Fibroblast of lung (primary cell): Measurements from ENCODE around the gene SMIM13. TPM values are rescaled to one million over a fixed set of nuclear protein-coding genes. Genes with fewer than 3 reads are reported as not detected.
A peak's percentile ranks its signal among the peaks of the same experiment; 100 is the strongest.
"Not testable (repeated sequence)": the region's sequence is repeated elsewhere in the genome, so short reads cannot be mapped to it uniquely, and the experiment has no call there.

Source experiments
- DNase-seq, 2 donors: peaks; one replicate each; pipeline versions ENCODE4 v3.0.0 to v3.0.0-alpha.2; 2010; ENCODE audit warnings: low read depth in 2 of 2
- H2AFZ ChIP-seq: 2 replicates; pipeline ENCODE4 v1.5.1; 2012; ENCODE audit warnings: low read length, control low read depth, inconsistent platforms
- H3K27ac ChIP-seq: 2 replicates; pipeline ENCODE4 v1.5.1; 2011; ENCODE audit warnings: low read length, control low read depth; ENCODE audit not compliant: insufficient read depth
- H3K27me3 ChIP-seq: 2 replicates; pipeline ENCODE4 v1.5.1; 2011; ENCODE audit warnings: mild to moderate bottlenecking, low read length; ENCODE audit not compliant: control insufficient read depth, insufficient read depth
- H3K36me3 ChIP-seq: 2 replicates; pipeline ENCODE4 v1.5.1; 2011; ENCODE audit warnings: low read length; ENCODE audit not compliant: control insufficient read depth, insufficient read depth
- H3K4me1 ChIP-seq: 2 replicates; pipeline ENCODE4 v1.5.1; 2011; ENCODE audit warnings: low read length; ENCODE audit not compliant: control insufficient read depth, insufficient read depth; ENCODE audit errors: extremely low read depth
- H3K4me2 ChIP-seq: 2 replicates; pipeline ENCODE4 v1.5.1; 2011; ENCODE audit warnings: low read length, control low read depth; ENCODE audit not compliant: insufficient read depth; ENCODE audit errors: extremely low read depth
- H3K4me3 ChIP-seq, 4 experiments: fragments of 200-600 bp in 1 of 4; sonication (generic) in 1 of 4; replicated peaks in 1 of 4; 2 replicates each; pipeline ENCODE4 v1.5.1; 2011 to 2016; ENCODE audit warnings: low read length in 4 of 4, low read depth in 3 of 4, mild to moderate bottlenecking in 3 of 4, control low read depth in 2 of 4, inconsistent platforms in 1 of 4, mixed read lengths in 1 of 4; ENCODE audit not compliant: insufficient read depth in 1 of 4; ENCODE audit errors: control extremely low read depth in 1 of 4
- H3K79me2 ChIP-seq: 2 replicates; pipeline ENCODE4 v1.5.1; 2012; ENCODE audit warnings: mild to moderate bottlenecking, low read length, inconsistent platforms; ENCODE audit not compliant: control insufficient read depth, insufficient read depth
- H3K9ac ChIP-seq: 2 replicates; pipeline ENCODE4 v1.5.1; 2011; ENCODE audit warnings: mild to moderate bottlenecking, low read length, control low read depth; ENCODE audit not compliant: insufficient read depth
- H3K9me3 ChIP-seq: 2 replicates; pipeline ENCODE4 v1.5.1; 2012; ENCODE audit warnings: low read depth, low read length; ENCODE audit not compliant: control insufficient read depth, insufficient read depth
- H4K20me1 ChIP-seq: 2 replicates; pipeline ENCODE4 v1.5.1; 2011; ENCODE audit warnings: low read length; ENCODE audit not compliant: control insufficient read depth, insufficient read depth; ENCODE audit errors: extremely low read depth
- EZH2 ChIP-seq: IDR thresholded peaks from 2 replicates; pipeline ENCODE4 v1.5.1; 2012; ENCODE audit warnings: low read length, control low read depth, mild to moderate bottlenecking; ENCODE audit errors: missing control alignments
- polyA plus RNA-seq, 2 donors: library from polyadenylated mRNA; depleted of rRNA in 1 of 2; stranded (reverse) in 1 of 2; unstranded in 1 of 2; fragments of >200 nt; gene quantifications; 2 replicates each; pipeline ENCODE4 v1.2.1, GENCODE V29; 2011 to 2012; ENCODE audit warnings: missing spikeins in 1 of 2
- total RNA-seq: library from RNA; depleted of rRNA; stranded (reverse); fragments of >200 nt; gene quantifications from 2 replicates; pipeline ENCODE4 v1.2.1, GENCODE V29; 2014
- TF ChIP-seq, protein P1 (sequence below), 2 donors: IDR thresholded peaks in 1 of 2; conservative IDR thresholded peaks in 1 of 2; 1 replicate in 1 of 2; 2 replicates in 1 of 2; pipeline ENCODE4 v1.5.1; 2011 to 2012; ENCODE audit warnings: low read length in 2 of 2, control low read depth in 1 of 2, inconsistent platforms in 1 of 2, low read depth in 1 of 2, mild to moderate bottlenecking in 1 of 2

SMIM13 gene
- total and polyA plus RNA-seq, 2 donors (not counting 1 experiment from before 2014, with no cell fraction given): 6.9 to 7.4 TPM

DNA sequence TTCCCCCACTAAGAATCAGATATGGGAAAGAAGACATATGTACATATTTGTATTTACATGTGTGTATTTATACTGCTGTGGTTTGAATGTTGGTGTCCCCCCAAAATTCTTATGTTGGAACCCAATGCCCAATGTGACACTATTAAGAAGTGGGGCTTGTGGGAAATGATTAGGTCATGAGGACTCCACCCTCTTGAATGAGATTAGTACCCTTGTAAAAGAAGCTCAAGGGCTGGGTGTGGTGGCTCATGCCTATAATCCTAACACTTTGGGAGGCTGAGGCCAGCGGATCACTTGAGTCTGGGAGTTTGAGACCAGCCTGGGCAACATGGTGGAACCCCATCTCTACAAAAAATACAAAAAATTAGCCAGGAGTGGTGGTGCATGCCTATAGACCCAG is 3.9 kb upstream of the SMIM13 start:
- Histone ChIP-seq H3K27ac (no peak overlapping the region), H3K4me2 (no peak overlapping the region), H3K4me1 (peaks cover 2% of the 10 kb centered on the region), H4K20me1 (no peaks in the 10 kb centered on the region), H3K79me2 (peaks cover 4% of the 10 kb centered on the region), H3K27me3 (no peaks in the 10 kb centered on the region), H3K36me3 (no peaks in the 10 kb centered on the region), H3K9ac (no peak overlapping the region), H2AFZ (no peak overlapping the region), H3K9me3 (no peaks in the 10 kb centered on the region), H3K4me3 (no peak overlapping the region)
- TF ChIP-seq, protein P1, sequence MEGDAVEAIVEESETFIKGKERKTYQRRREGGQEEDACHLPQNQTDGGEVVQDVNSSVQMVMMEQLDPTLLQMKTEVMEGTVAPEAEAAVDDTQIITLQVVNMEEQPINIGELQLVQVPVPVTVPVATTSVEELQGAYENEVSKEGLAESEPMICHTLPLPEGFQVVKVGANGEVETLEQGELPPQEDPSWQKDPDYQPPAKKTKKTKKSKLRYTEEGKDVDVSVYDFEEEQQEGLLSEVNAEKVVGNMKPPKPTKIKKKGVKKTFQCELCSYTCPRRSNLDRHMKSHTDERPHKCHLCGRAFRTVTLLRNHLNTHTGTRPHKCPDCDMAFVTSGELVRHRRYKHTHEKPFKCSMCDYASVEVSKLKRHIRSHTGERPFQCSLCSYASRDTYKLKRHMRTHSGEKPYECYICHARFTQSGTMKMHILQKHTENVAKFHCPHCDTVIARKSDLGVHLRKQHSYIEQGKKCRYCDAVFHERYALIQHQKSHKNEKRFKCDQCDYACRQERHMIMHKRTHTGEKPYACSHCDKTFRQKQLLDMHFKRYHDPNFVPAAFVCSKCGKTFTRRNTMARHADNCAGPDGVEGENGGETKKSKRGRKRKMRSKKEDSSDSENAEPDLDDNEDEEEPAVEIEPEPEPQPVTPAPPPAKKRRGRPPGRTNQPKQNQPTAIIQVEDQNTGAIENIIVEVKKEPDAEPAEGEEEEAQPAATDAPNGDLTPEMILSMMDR (conservative IDR thresholded peaks at IDR 0.05 in 1 of 2, IDR thresholded peaks at IDR 0.05 in 1 of 2; ENCODE audit: low read depth in 1 of 2, low read length in 2 of 2): no peak
- TF ChIP-seq EZH2: no peak
- DNase-seq: no peak

DNA sequence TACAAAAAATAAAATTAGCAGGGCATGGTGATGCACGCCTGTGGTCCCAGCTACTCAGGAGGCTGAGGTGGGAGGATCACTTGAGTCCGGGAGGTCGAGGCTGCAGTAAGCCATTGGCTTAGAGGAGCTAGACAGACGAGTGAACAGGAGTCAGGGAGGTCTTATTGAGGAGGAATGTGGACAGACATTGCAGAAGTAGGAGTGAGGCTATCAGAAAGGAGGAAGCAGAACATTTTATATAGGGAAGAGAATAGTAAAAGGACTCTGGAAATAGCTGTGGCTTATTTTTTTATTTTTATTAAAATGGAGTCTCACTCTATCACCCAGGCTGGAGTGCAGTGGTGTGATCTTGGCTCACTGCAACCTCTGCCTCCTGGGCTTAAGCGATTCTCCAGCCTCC is 2.5 kb upstream of the SMIM13 start:
- not testable (repeated sequence) for H3K4me1 ChIP-seq, H3K9me3 ChIP-seq, H4K20me1 ChIP-seq, DNase-seq, H3K4me3 ChIP-seq, H3K36me3 ChIP-seq, H3K9ac ChIP-seq, H3K27me3 ChIP-seq, H2AFZ ChIP-seq, H3K27ac ChIP-seq, H3K4me2 ChIP-seq
- H3K79me2 ChIP-seq: peaks cover 19% of the 10 kb centered on the region

- Histone ChIP-seq H3K4me3 (peak overlapping the region; percentile 73 to 95 (median 88)), H3K27me3 (no peaks in the 10 kb centered on the region), H3K4me1 (peaks cover 2% of the 10 kb centered on the region), H3K9me3 (no peaks in the 10 kb centered on the region), H3K36me3 (no peaks in the 10 kb centered on the region), H2AFZ (peak overlapping the region; percentile 74), H4K20me1 (no peaks in the 10 kb centered on the region), H3K27ac (peak overlapping the region; percentile 98), H3K4me2 (peak overlapping the region; percentile 95), H3K9ac (peak overlapping the region; percentile 99), H3K79me2 (peaks cover 35% of the 10 kb centered on the region)
- peak in 1 of 2 donors; percentile 46 for DNase-seq
- TF ChIP-seq EZH2: no peak
These were observed 812 bp upstream of the SMIM13 start for GRCh38 chr6:11092668-11093375.

DNA sequence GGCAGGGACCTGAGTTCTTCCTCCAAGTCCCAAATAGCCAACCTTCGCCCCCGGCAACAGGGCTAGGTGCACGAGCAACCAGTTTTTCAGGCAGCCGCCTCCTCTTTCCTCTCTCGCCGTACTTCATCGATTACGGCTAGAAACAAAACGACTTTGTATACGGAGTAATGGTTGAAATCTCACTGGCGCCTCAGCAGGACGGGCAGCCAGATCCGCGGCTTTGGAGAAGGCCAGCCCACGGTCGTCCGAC is 333 bp upstream of the SMIM13 start:
- H2AFZ ChIP-seq: peak overlapping the region; percentile 74
- DNase-seq: no peak
- H3K27ac ChIP-seq: peak overlapping the region; percentile 98
- peaks cover 2% of the 10 kb centered on the region for H3K4me1 ChIP-seq
- no peaks in the 10 kb centered on the region for H3K27me3 ChIP-seq
- H3K79me2 ChIP-seq: peaks cover 38% of the 10 kb centered on the region
- H3K36me3 ChIP-seq: no peaks in the 10 kb centered on the region
- H3K4me3 ChIP-seq: peak overlapping the region; percentile 73 to 95 (median 88)
- peak overlapping the region; percentile 95 for H3K4me2 ChIP-seq
- H3K9me3 ChIP-seq: no peaks in the 10 kb centered on the region
- TF ChIP-seq, protein P1 (conservative IDR thresholded peaks at IDR 0.05 in 1 of 2, IDR thresholded peaks at IDR 0.05 in 1 of 2; ENCODE audit: low read depth in 1 of 2, low read length in 2 of 2): no peak
- TF ChIP-seq EZH2: no peak
- H4K20me1 ChIP-seq: no peaks in the 10 kb centered on the region
- H3K9ac ChIP-seq: peak overlapping the region; percentile 99
